GM12878 (cell line): Measurements from ENCODE around the gene C11orf52. TPM values are rescaled to one million over a fixed set of nuclear protein-coding genes. Genes with fewer than 3 reads are reported as not detected.
A peak's percentile ranks its signal among the peaks of the same experiment; 100 is the strongest.

ENCODE experiments used
- ATAC-seq: fragments of 200-7000 bp; cut with Tn5 transposase; 3 replicates; pipeline ENCODE4 v1.9.1; 2020; ENCODE audit warnings: mild to moderate bottlenecking, moderate library complexity
- BruUV-seq: library from RNA; stranded (reverse); fragments of 400-500 nt; replicated peaks from 2 replicates; lab custom pipeline; 2021; lab: Mats Ljungman, UMichigan
- CTCF ChIA-PET: fragments of 300-600 bp; sonication (Branson Sonifier 250); formaldehyde crosslinking; extraction: SDS; loops from one replicate; lab custom pipeline; 2021; ENCODE audit warnings: inconsistent platforms; lab: Yijun Ruan, JAX
- POLR2A ChIA-PET: fragments of 350-600 bp; formaldehyde crosslinking; extraction: SDS; loops from one replicate; lab custom pipeline; 2021; ENCODE audit warnings: inconsistent platforms; lab: Charles Lee
- RAD21 ChIA-PET: fragments of 300-600 bp; sonication (Branson Sonifier 250); formaldehyde crosslinking; loops from one replicate; lab custom pipeline; 2023; ENCODE audit warnings: antibody characterized with exemption; ENCODE audit not compliant: unreplicated experiment; lab: Charles Lee
- SMC1A ChIA-PET: fragments of 300-600 bp; sonication (Branson Sonifier 250); formaldehyde crosslinking; loops from one replicate; lab custom pipeline; 2023; ENCODE audit not compliant: unreplicated experiment, uncharacterized antibody; lab: Charles Lee
- DNase-seq: peaks from one replicate; pipeline ENCODE4 v3.0.0-alpha.2; 2011; ENCODE audit warnings: low read depth, low spot score
- FAIRE-seq: peaks from 3 replicates; lab custom pipeline; 2011; peaks lifted over from hg19 to GRCh38; lab: Jason Lieb, UNC
- H2AFZ ChIP-seq: 2 replicates; pipeline ENCODE4 v1.6.0; 2011; ENCODE audit warnings: low read depth, low read length, control low read depth; ENCODE audit not compliant: control insufficient read depth
- H3K27ac ChIP-seq: 2 replicates; pipeline ENCODE4 v1.5.1; 2011; ENCODE audit warnings: control low read depth; ENCODE audit not compliant: control insufficient read depth, insufficient read depth
- H3K27me3 ChIP-seq, 2 experiments: replicated peaks in 1 of 2; 2 replicates each; pipeline versions ENCODE4 v1.6.0 to v1.6.1; 2011; ENCODE audit warnings: low read length in 1 of 2; ENCODE audit not compliant: control insufficient read depth in 2 of 2, insufficient read depth in 2 of 2
- H3K36me3 ChIP-seq, 2 experiments: 2 replicates each; pipeline ENCODE4 v1.5.1; 2011; ENCODE audit warnings: low read length in 1 of 2; ENCODE audit not compliant: control insufficient read depth in 2 of 2, insufficient read depth in 2 of 2
- H3K4me1 ChIP-seq: 2 replicates; pipeline ENCODE4 v1.6.1; 2011; ENCODE audit warnings: mild to moderate bottlenecking, low read length, moderate library complexity, mixed read lengths; ENCODE audit not compliant: control insufficient read depth, insufficient read depth
- H3K4me2 ChIP-seq: 2 replicates; pipeline ENCODE4 v1.6.0; 2011; ENCODE audit warnings: control low read depth; ENCODE audit not compliant: control insufficient read depth, insufficient read depth
- H3K4me3 ChIP-seq: fragments of 200-600 bp; sonication (generic); 2 replicates; pipeline ENCODE4 v1.5.1; 2016
- H3K79me2 ChIP-seq: 2 replicates; pipeline ENCODE4 v1.6.0; 2011; ENCODE audit warnings: low read length; ENCODE audit not compliant: control insufficient read depth, insufficient read depth
- H3K9ac ChIP-seq: 2 replicates; pipeline ENCODE4 v1.8.0; 2011; ENCODE audit warnings: low read length, control low read depth, mixed read lengths; ENCODE audit not compliant: control insufficient read depth, insufficient read depth
- H3K9me3 ChIP-seq: replicated peaks from 3 replicates; pipeline ENCODE4 v1.5.1; 2011; ENCODE audit warnings: mild to moderate bottlenecking, low read length; ENCODE audit not compliant: control insufficient read depth, insufficient read depth
- H4K20me1 ChIP-seq: 2 replicates; pipeline ENCODE4 v1.6.0; 2011; ENCODE audit not compliant: control insufficient read depth, insufficient read depth
- EGR1 ChIP-seq, 2 experiments: IDR thresholded peaks; 1 replicate in 1 of 2; 2 replicates in 1 of 2; pipeline ENCODE4 v1.6.1; 2011 to 2012; ENCODE audit warnings: low read depth in 2 of 2, low read length in 2 of 2, borderline replicate concordance in 1 of 2, mild to moderate bottlenecking in 1 of 2, moderate library complexity in 1 of 2
- GATAD2B ChIP-seq: fragments of 450-650 bp; conservative IDR thresholded peaks from 2 replicates; pipeline ENCODE4 v1.6.1; 2017; ENCODE audit warnings: low read depth, mild to moderate bottlenecking, moderate library complexity
- IKZF2 ChIP-seq, 2 experiments: fragments of 450-650 bp; IDR thresholded peaks; 2 replicates each; pipeline ENCODE4 v1.6.1; 2017; ENCODE audit warnings: mild to moderate bottlenecking in 2 of 2, moderate library complexity in 2 of 2
- LARP7 ChIP-seq: fragments of 450-650 bp; IDR thresholded peaks from 2 replicates; pipeline ENCODE4 v1.6.1; 2017; ENCODE audit warnings: mild to moderate bottlenecking
- PAX5 ChIP-seq: IDR thresholded peaks from 2 replicates; pipeline ENCODE4 v1.6.1; 2011; ENCODE audit warnings: low read depth, low read length, borderline replicate concordance
- POLR2AphosphoS2 ChIP-seq: IDR thresholded peaks from 2 replicates; pipeline ENCODE4 v1.6.1; 2011; ENCODE audit warnings: low read depth, mild to moderate bottlenecking, low read length, improper control_type of control experiment, moderate library complexity
- SPI1 ChIP-seq: IDR thresholded peaks from 2 replicates; pipeline ENCODE4 v1.6.1; 2011; ENCODE audit warnings: low read depth, mild to moderate bottlenecking, low read length, moderate library complexity, borderline replicate concordance; ENCODE audit not compliant: insufficient read depth
- USF1 ChIP-seq: IDR thresholded peaks from 2 replicates; pipeline ENCODE4 v1.6.1; 2011; ENCODE audit warnings: borderline replicate concordance, low read depth, mild to moderate bottlenecking, moderate library complexity, mixed read lengths, low read length; ENCODE audit not compliant: insufficient read depth; ENCODE audit errors: extremely low read length
- WRNIP1 ChIP-seq: IDR thresholded peaks from 2 replicates; pipeline ENCODE4 v1.6.1; 2011; ENCODE audit warnings: low read depth, low read length, improper control_type of control experiment, borderline replicate concordance
- ZNF24 ChIP-seq: fragments of 450-650 bp; IDR thresholded peaks from 2 replicates; pipeline ENCODE4 v1.6.1; 2017; ENCODE audit warnings: antibody characterized with exemption, mild to moderate bottlenecking
- in situ Hi-C: fragments of 300-500 bp; cut with MboI; formaldehyde crosslinking; loops from 9 replicates; pipeline ENCODE4 v1.14.3; 2018; ENCODE audit warnings: mixed read lengths
- intact Hi-C: fragments of 100-400 bp; cut with micrococcal nuclease; formaldehyde crosslinking; loops from one replicate; pipeline ENCODE4 v1.14.2; 2022; ENCODE audit not compliant: unreplicated experiment
- polyA plus RNA-seq, 11 experiments: library from polyadenylated mRNA; depleted of rRNA in 4 of 11; unstranded in 6 of 11; stranded (reverse) in 5 of 11; fragments of >200 nt; fragmentation: Nextera tagmentation in 4 of 11; fragmentation: Illumina TruSeq in 1 of 11; extraction: Ambion mirVana in 4 of 11; extraction: Trizol in 1 of 11; gene quantifications; 1 replicate in 1 of 11; 2 replicates in 10 of 11; pipeline versions ENCODE4 v1.2.1 to v1.2.3, GENCODE V29; 2011 to 2016; ENCODE audit warnings: inconsistent platforms in 2 of 11, missing spikeins in 2 of 11, low read depth in 1 of 11
- total RNA-seq, 4 experiments: library from RNA; depleted of rRNA in 3 of 4; stranded (reverse); fragments of >200 nt in 3 of 4; fragmentation: Illumina TruSeq in 1 of 4; extraction: Trizol in 1 of 4; gene quantifications; 2 replicates each; pipeline versions ENCODE4 v1.2.1 to v1.2.3, GENCODE V29; 2013 to 2021

Gene C11orf52
- total and polyA plus RNA-seq, 10 of the 15 experiments (the other 5 are each of a cell fraction or from before 2014, with no cell fraction given) = not detected

DNA sequence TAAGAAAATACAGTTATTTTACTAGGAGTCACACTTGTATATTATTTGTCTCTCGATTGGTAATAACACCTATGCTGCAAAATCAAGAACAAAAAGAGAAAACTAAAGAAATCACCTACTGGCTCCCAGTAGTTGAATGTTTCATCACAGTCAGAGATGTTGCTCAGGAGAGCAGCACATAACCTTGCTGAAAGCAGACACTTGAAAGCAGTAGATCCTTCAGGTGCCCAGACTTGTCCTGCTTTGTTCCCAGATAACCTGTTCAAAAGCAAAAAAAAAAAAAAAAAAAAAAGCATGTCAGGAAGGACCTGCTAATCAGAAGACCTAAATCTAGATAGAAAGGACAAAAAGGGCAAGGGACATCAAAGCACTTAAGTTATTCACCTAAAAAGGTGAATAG is 48.6 kb upstream of the C11orf52 start (continued):
- TF ChIP-seq PAX5 (no peak), WRNIP1 (no peak)

DNA sequence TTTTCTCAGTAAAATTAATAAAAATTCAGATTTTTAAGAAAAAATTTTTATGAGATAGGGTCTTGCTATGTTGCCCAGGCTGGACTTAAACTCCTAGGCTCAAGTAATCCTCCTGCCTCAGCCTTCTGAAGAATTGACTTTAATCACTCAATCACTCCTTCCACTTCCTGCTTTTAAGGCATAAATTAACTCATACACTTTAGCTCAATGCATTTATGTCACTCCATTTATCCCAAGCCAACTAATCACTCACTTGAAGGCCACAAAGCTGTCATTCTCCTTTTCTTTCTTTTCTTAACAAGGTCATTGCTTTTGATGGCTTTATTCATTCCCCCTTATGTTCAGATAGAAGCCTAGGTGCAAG is 48.2 kb upstream of the C11orf52 start:
- Histone ChIP-seq H2AFZ (peak overlapping the region; percentile 93), H3K4me1 (peaks cover 4% of the 10 kb centered on the region; the same call in 1 of the 2 replicates), H4K20me1 (no peaks in the 10 kb centered on the region), H3K4me3 (peak overlapping the region; percentile 79), H3K27ac (peak overlapping the region; percentile 72), H3K9me3 (no peaks in the 10 kb centered on the region), H3K27me3 (no peaks in the 10 kb centered on the region), H3K79me2 (peaks cover 10% of the 10 kb centered on the region), H3K4me2 (peak overlapping the region; percentile 91), H3K36me3 (peaks cover 0 to 10% of the 10 kb centered on the region in 2 experiments; a peak in 1 of 4 replicates), H3K9ac (peak overlapping the region; percentile 64)
- ATAC-seq = peak; percentile 31
- intact Hi-C loops = loop anchor here (10.0 kb wide), 1 partner anchor 354 kb away; the partner anchor contains the start of gene PTS
- RAD21 ChIA-PET = interaction anchor here (0.7 to 2.5 kb wide), 14 partner anchors 9 to 718 kb away, joined by 3 to 13 read pairs (median 3); partner anchors contain the start of gene CFAP68
- TF ChIP-seq USF1 = no peak
- TF ChIP-seq GATAD2B = no peak
- TF ChIP-seq LARP7 = no peak
- TF ChIP-seq POLR2AphosphoS2 = no peak
- no peak for TF ChIP-seq EGR1 (IDR thresholded peaks at IDR 0.05; ENCODE audit: borderline replicate concordance in 1 of 2, low read depth in 2 of 2, low read length in 2 of 2)
- peak; percentile 49; the same call in 1 of the 2 replicates for TF ChIP-seq SPI1
- peak; percentile 80 for TF ChIP-seq ZNF24
- no peak for TF ChIP-seq IKZF2 (IDR thresholded peaks at IDR 0.05)
- CTCF ChIA-PET = interaction anchor here (0.7 to 3.2 kb wide), 11 partner anchors 8 to 410 kb away, joined by 3 to 21 read pairs (median 5); partner anchors contain the start of genes CFAP68 and FDXACB1
- DNase-seq = peak; percentile 17
- POLR2A ChIA-PET = interaction anchor here (0.6 to 1.3 kb wide), 7 partner anchors 9 to 1184 kb away, joined by 3 to 7 read pairs (median 3); no protein-coding TSS in a partner anchor
- no TSS peak for BruUV-seq
- SMC1A ChIA-PET = interaction anchor here (0.6 to 3.2 kb wide), 11 partner anchors 10 to 273 kb away, joined by 3 to 14 read pairs (median 4); no protein-coding TSS in a partner anchor
- no peak for FAIRE-seq
- in situ Hi-C loops = no loop called here
